PC-3 (cell line): ENCODE data around the gene PSMD1. TPM values are rescaled to one million over a fixed set of nuclear protein-coding genes. Genes with fewer than 3 reads are reported as not detected.
A peak's percentile ranks its signal among the peaks of the same experiment; 100 is the strongest.

Experiments
- ATAC-seq: fragments of 200-7000 bp; cut with Tn5 transposase; 2 replicates; pipeline ENCODE4 v1.9.1; 2020; ENCODE audit warnings: mild to moderate bottlenecking, moderate library complexity
- BruUV-seq: library from RNA; stranded (reverse); fragments of 400-500 nt; replicated peaks from 2 replicates; lab custom pipeline; 2021; lab: Mats Ljungman, UMichigan
- CTCF ChIA-PET: fragments of 300-600 bp; sonication (Branson Sonifier 250); formaldehyde crosslinking; loops from one replicate; lab custom pipeline; 2022; ENCODE audit warnings: antibody characterized with exemption; lab: Charles Lee
- POLR2A ChIA-PET: fragments of 300-600 bp; sonication (Branson Sonifier 250); formaldehyde crosslinking; loops from one replicate; lab custom pipeline; 2022; ENCODE audit warnings: antibody characterized with exemption; ENCODE audit not compliant: unreplicated experiment; lab: Charles Lee
- DNase-seq: peaks from one replicate; pipeline ENCODE4 v3.0.0-alpha.2; 2015
- H2AFZ ChIP-seq: fragments of 300-600 bp; sonication (generic); 2 replicates; pipeline ENCODE4 v1.6.0; 2016; ENCODE audit warnings: antibody characterized with exemption, low read length
- H3F3A ChIP-seq: fragments of 300-600 bp; sonication (generic); one replicate; pipeline ENCODE4 v1.6.0; 2017; ENCODE audit warnings: antibody characterized with exemption, low read length, control low read depth, mild to moderate bottlenecking; ENCODE audit not compliant: unreplicated experiment
- H3K27ac ChIP-seq: fragments of 300-600 bp; sonication (generic); 2 replicates; pipeline ENCODE4 v1.5.1; 2016; ENCODE audit warnings: mild to moderate bottlenecking, low read length
- H3K27me3 ChIP-seq: fragments of 300-600 bp; sonication (generic); 2 replicates; pipeline ENCODE4 v1.6.1; 2016; ENCODE audit warnings: low read length, mixed read lengths
- H3K36me3 ChIP-seq: fragments of 300-600 bp; sonication (generic); 2 replicates; pipeline ENCODE4 v1.6.1; 2016; ENCODE audit warnings: low read depth, mixed run types, low read length, mixed read lengths
- H3K4me1 ChIP-seq: fragments of 300-600 bp; sonication (generic); 2 replicates; pipeline ENCODE4 v1.5.1; 2016; ENCODE audit warnings: low read length; ENCODE audit not compliant: insufficient read depth
- H3K4me2 ChIP-seq: fragments of 300-600 bp; sonication (generic); 2 replicates; pipeline ENCODE4 v1.6.0; 2016; ENCODE audit warnings: low read length
- H3K4me3 ChIP-seq: fragments of 300-600 bp; sonication (generic); 2 replicates; pipeline ENCODE4 v1.5.1; 2016; ENCODE audit warnings: mild to moderate bottlenecking, low read length, mixed read lengths
- H3K79me2 ChIP-seq: fragments of 300-600 bp; sonication (generic); 2 replicates; pipeline ENCODE4 v1.6.1; 2017; ENCODE audit warnings: low read length, mixed read lengths
- H3K9ac ChIP-seq: fragments of 300-600 bp; sonication (generic); 2 replicates; pipeline ENCODE4 v1.6.0; 2016; ENCODE audit warnings: mild to moderate bottlenecking, low read length
- H3K9me2 ChIP-seq: fragments of 300-600 bp; sonication (generic); replicated peaks from 2 replicates; pipeline ENCODE4 v1.6.1; 2016; ENCODE audit warnings: mixed run types, low read length, mixed read lengths
- H3K9me3 ChIP-seq: fragments of 300-600 bp; sonication (generic); 2 replicates; pipeline ENCODE4 v1.6.1; 2016; ENCODE audit warnings: low read length, mixed read lengths
- H4K20me1 ChIP-seq: fragments of 300-600 bp; sonication (generic); 2 replicates; pipeline ENCODE4 v1.6.1; 2016; ENCODE audit warnings: low read length, mixed read lengths
- EZH2 ChIP-seq: fragments of 300-600 bp; sonication (generic); IDR thresholded peaks from one replicate; pipeline ENCODE4 v1.6.1; 2017; ENCODE audit warnings: antibody characterized with exemption, mild to moderate bottlenecking, low read length; ENCODE audit not compliant: unreplicated experiment
- EZH2phosphoT487 ChIP-seq: fragments of 300-600 bp; sonication (generic); IDR thresholded peaks from 2 replicates; pipeline ENCODE4 v1.6.1; 2018; ENCODE audit warnings: mild to moderate bottlenecking, antibody characterized with exemption, low read length, borderline replicate concordance
- intact Hi-C: fragments of 100-400 bp; cut with micrococcal nuclease; formaldehyde crosslinking; loops from 2 replicates; pipeline ENCODE4 v1.9.0; 2023
- total RNA-seq: library from RNA; depleted of rRNA; stranded (reverse); fragments of >200 nt; gene quantifications from 2 replicates; pipeline ENCODE4 v1.2.3, GENCODE V29; 2014
- TF ChIP-seq, protein P1 (sequence below): fragments of 300-600 bp; sonication (generic); conservative IDR thresholded peaks from 2 replicates; pipeline ENCODE4 v1.5.1; 2017; ENCODE audit warnings: antibody characterized with exemption, low read depth, mild to moderate bottlenecking, low read length

Gene PSMD1
- total RNA-seq, 1 experiment from 2014 or later, result 154 TPM

GRCh38 chr2:231126123-231126522 lies 69.5 kb downstream of the PSMD1 start:
- DNase-seq (no peak), ATAC-seq (no peak)
- ChIA-PET CTCF (no interaction called here), POLR2A (interaction anchor here (0.5 kb wide), 1 partner anchor 8 kb away, joined by 3 read pairs; no protein-coding TSS in a partner anchor)
- Histone ChIP-seq H3K27ac (no peak overlapping the region), H3K27me3 (no peaks in the 10 kb centered on the region), H3K4me3 (no peak overlapping the region), H3K36me3 (no peaks in the 10 kb centered on the region), H2AFZ (no peak overlapping the region), H3K4me1 (peaks cover 43% of the 10 kb centered on the region), H4K20me1 (no peaks in the 10 kb centered on the region), H3K9me3 (no peaks in the 10 kb centered on the region), H3F3A (peaks cover 3% of the 10 kb centered on the region), H3K9me2 (no peaks in the 10 kb centered on the region), H3K4me2 (no peak overlapping the region), H3K79me2 (peaks cover 39% of the 10 kb centered on the region), H3K9ac (no peak overlapping the region)
- intact Hi-C loops, result no loop called here
- TF ChIP-seq, protein P1, sequence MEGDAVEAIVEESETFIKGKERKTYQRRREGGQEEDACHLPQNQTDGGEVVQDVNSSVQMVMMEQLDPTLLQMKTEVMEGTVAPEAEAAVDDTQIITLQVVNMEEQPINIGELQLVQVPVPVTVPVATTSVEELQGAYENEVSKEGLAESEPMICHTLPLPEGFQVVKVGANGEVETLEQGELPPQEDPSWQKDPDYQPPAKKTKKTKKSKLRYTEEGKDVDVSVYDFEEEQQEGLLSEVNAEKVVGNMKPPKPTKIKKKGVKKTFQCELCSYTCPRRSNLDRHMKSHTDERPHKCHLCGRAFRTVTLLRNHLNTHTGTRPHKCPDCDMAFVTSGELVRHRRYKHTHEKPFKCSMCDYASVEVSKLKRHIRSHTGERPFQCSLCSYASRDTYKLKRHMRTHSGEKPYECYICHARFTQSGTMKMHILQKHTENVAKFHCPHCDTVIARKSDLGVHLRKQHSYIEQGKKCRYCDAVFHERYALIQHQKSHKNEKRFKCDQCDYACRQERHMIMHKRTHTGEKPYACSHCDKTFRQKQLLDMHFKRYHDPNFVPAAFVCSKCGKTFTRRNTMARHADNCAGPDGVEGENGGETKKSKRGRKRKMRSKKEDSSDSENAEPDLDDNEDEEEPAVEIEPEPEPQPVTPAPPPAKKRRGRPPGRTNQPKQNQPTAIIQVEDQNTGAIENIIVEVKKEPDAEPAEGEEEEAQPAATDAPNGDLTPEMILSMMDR, result no peak
- no peak for TF ChIP-seq EZH2
- no peak for TF ChIP-seq EZH2phosphoT487
- no TSS peak for BruUV-seq

DNA sequence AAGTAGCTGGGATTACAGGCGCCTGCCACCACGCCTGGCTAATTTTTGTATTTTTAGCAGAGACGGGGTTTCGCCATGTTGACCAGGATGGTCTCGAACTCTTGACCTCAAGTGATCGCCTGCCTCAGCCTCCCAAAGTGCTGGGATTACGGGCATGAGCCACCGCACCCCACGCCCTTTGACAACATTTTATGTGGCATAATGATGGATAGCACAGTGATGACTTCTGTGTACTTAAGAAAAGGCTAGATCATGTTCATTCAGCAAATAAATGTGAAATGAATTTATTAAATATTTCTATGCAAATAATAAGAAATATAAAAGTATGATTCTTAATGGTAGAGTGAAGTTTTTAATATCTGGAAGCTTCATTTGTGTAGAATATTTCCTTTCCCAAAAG lies 70.8 kb downstream of the PSMD1 start:
- H3K9me2 ChIP-seq, result no peaks in the 10 kb centered on the region
- peaks cover 54% of the 10 kb centered on the region for H3K4me1 ChIP-seq
- no peaks in the 10 kb centered on the region for H4K20me1 ChIP-seq
- ChIA-PET CTCF (no interaction called here), POLR2A (no interaction called here)
- peaks cover 4% of the 10 kb centered on the region for H3F3A ChIP-seq
- TF ChIP-seq EZH2, result no peak
- TF ChIP-seq EZH2phosphoT487, result no peak
- TF ChIP-seq, protein P1, result no peak
- H2AFZ ChIP-seq, result no peak overlapping the region
- H3K4me2 ChIP-seq, result peak overlapping the region; percentile 53
- ATAC-seq (peak; percentile 57), DNase-seq (peak; percentile 73)
- intact Hi-C loops, result no loop called here
- H3K9ac ChIP-seq, result peak overlapping the region; percentile 23
- no TSS peak for BruUV-seq
- no peaks in the 10 kb centered on the region for H3K9me3 ChIP-seq
- no peaks in the 10 kb centered on the region for H3K27me3 ChIP-seq
- peak overlapping the region; percentile 85 for H3K27ac ChIP-seq
- peaks cover 42% of the 10 kb centered on the region for H3K79me2 ChIP-seq
- H3K4me3 ChIP-seq, result no peak overlapping the region
- no peaks in the 10 kb centered on the region for H3K36me3 ChIP-seq

DNA sequence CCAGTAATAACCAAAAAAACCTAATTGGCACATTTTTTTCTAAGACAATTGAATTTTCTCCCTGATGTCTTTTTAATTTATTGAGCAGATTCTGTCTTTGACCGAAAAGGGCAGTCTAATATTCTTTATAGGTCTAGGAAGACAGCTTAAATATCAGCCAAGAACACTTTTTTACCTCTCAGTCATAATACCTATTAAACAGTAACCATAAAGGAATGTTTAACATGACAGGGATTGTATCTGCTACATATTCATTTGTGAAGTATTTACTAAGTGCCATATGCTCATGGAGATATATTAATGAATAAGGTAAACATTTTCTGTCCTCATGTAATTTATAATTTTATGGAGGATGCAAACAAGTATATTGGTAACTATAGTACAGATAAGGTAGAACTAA lies 71.3 kb downstream of the PSMD1 start:
- Histone ChIP-seq H3K79me2 (peaks cover 47% of the 10 kb centered on the region), H3K4me2 (peak overlapping the region; percentile 53), H3K27ac (peak overlapping the region; percentile 85), H3F3A (peaks cover 4% of the 10 kb centered on the region), H3K9ac (peak overlapping the region; percentile 23), H3K27me3 (no peaks in the 10 kb centered on the region), H2AFZ (no peak overlapping the region), H3K9me3 (no peaks in the 10 kb centered on the region), H3K36me3 (no peaks in the 10 kb centered on the region), H3K9me2 (no peaks in the 10 kb centered on the region), H4K20me1 (no peaks in the 10 kb centered on the region), H3K4me1 (peaks cover 59% of the 10 kb centered on the region), H3K4me3 (no peak overlapping the region)
- no TSS peak for BruUV-seq
- DNase-seq (peak; percentile 70), ATAC-seq (peak; percentile 49)
- intact Hi-C loops, result loop anchor here (2.0 kb wide), 1 partner anchor 15 kb away; no protein-coding TSS in a partner anchor
- CTCF ChIA-PET, result no interaction called here
- TF ChIP-seq EZH2, result no peak
- TF ChIP-seq, protein P1, result no peak
- no peak for TF ChIP-seq EZH2phosphoT487
- POLR2A ChIA-PET, result interaction anchor here (0.5 kb wide), 1 partner anchor 70 kb away, joined by 3 read pairs; no protein-coding TSS in a partner anchor
